Stimulated activated effector memory CD8-positive, alpha-beta T cell treated with anti-CD3 and anti-CD28 coated beads, Interleukin-12 subunit alpha, Interleukin-12 subunit beta, amount 100 ng/mL, for 72 hours (primary cell): Measurements from ENCODE around the gene FGD3.
"Not testable (repeated sequence)": the region's sequence is repeated elsewhere in the genome, so short reads cannot be mapped to it uniquely, and the experiment has no call there.

Experiments
- ATAC-seq: fragments of 150-1000 bp; cut with Tn5 transposase; 2 replicates; pipeline ENCODE4 v1.10.0; 2021
- DNase-seq, 2 donors: peaks; one replicate each; pipeline ENCODE4 v3.0.0; 2021 to 2022; ENCODE audit warnings: low spot score in 2 of 2
- H3K27ac Mint-ChIP-seq: one replicate; pipeline ENCODE4 v1.8.0; 2022; ENCODE audit warnings: mild to moderate bottlenecking, mixed read lengths
- H3K36me3 Mint-ChIP-seq: one replicate; pipeline ENCODE4 v1.8.0; 2022; ENCODE audit warnings: mild to moderate bottlenecking, mixed read lengths
- H3K4me1 Mint-ChIP-seq: one replicate; pipeline ENCODE4 v1.8.0; 2022; ENCODE audit warnings: mixed read lengths
- H3K4me3 Mint-ChIP-seq: one replicate; pipeline ENCODE4 v1.8.0; 2022; ENCODE audit warnings: mild to moderate bottlenecking, mixed read lengths
- H3K9me3 Mint-ChIP-seq: one replicate; pipeline ENCODE4 v1.8.0; 2022; ENCODE audit warnings: mixed read lengths

The FGD3 gene

DNA sequence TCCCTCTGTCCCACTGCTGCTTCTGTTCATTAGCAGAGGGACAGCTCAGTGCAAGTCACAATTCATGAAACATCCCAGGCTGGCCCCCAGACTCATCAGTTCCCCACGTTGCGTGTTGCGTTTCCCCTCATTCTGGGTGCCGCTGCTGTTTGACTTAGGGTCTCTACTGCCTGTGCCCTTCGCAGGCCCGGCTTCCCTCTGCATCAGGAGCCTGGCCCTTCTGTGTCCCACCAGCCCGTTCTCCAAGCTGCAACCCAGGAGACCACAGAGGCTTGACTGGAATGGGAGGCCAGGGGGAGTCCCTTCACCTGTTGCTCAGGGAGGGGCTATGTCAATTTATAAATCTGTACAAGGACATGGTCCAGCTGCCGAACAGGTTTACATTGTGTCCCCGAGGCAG is 57.2 kb downstream of the FGD3 start:
- no peak overlapping the region for H3K4me3 Mint-ChIP-seq
- no peak overlapping the region for H3K27ac Mint-ChIP-seq
- ATAC-seq = no peak
- H3K4me1 Mint-ChIP-seq = peaks cover 43% of the 10 kb centered on the region
- peaks cover 4% of the 10 kb centered on the region for H3K9me3 Mint-ChIP-seq
- DNase-seq = no peak
- H3K36me3 Mint-ChIP-seq = peaks cover 92% of the 10 kb centered on the region

DNA sequence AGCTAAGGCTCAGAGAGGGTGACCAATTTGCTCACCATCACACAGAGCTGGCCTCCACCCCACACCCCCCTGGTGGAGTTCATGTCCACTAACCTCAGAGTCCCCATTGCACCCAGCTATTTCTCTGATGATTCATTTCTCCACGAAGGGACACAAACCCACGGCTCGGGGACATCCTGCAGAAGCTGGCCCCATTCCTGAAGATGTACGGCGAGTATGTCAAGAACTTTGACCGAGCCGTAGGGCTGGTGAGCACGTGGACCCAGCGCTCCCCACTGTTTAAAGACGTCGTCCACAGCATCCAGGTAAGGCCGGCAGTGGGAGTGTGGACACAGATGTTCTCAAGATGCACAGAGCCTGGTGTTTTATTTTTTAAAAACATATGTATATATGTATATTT is 58.6 kb downstream of the FGD3 start:
- ATAC-seq = no peak

DNA sequence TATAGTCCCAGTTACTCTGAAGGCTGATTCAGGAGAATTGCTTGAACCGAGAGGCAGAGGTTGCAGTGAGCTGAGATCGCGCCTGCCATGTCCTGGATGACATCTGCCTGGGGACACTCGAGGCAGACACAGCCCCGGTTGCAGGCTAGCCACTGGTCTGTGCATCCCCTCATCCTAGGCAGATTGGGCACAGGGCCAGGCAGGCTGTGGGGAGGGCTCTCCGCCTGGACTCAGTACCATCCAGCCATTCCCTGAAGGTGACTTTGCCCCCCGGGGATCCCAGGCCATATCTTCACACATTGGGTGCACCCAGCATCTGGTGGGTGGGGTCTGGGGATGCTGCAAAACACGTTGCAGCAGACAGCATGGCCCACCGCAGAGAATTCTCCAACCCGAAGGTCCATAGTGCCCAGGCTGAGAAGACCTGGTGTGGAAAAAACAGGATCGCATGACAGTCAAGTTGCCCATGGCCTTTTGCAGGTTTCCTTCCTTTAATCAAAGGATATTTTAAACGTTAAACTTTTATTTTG is 60.3 kb downstream of the FGD3 start:
- peaks cover 100% of the 10 kb centered on the region for H3K36me3 Mint-ChIP-seq
- ATAC-seq (no peak), DNase-seq (no peak)
- H3K9me3 Mint-ChIP-seq = no peaks in the 10 kb centered on the region
- peaks cover 24% of the 10 kb centered on the region for H3K4me1 Mint-ChIP-seq
- H3K27ac Mint-ChIP-seq = no peak overlapping the region
- no peak overlapping the region for H3K4me3 Mint-ChIP-seq

More for the DNA sequence above, 58.6 kb downstream of the FGD3 start:
- Mint-ChIP-seq H3K36me3 (peaks cover 92% of the 10 kb centered on the region), H3K9me3 (no peaks in the 10 kb centered on the region), H3K4me3 (no peak overlapping the region), H3K27ac (peak overlapping the region; percentile 65), H3K4me1 (peaks cover 39% of the 10 kb centered on the region)
- DNase-seq = no peak

DNA sequence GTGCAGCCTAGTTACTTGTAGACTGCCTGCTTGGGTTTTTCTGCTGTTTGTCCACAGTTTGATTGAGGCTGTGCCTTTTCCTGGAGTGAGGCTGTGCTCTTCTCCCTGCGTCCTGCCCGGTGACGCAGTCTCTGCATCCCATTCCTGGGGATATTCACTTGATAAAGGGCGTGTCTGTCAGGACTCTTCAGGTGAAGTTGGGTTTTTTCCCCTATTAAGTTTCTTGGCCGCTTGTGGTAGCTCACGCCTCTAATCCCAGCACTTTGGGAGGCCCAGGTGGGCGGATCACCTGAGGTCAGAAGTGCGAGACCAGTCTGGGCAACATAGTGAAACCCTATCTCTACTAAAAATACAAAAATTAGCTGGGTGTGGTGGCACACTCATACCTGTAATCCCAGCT is 61.1 kb downstream of the FGD3 start:
- H3K27ac Mint-ChIP-seq = no peak overlapping the region
- H3K9me3 Mint-ChIP-seq = no peaks in the 10 kb centered on the region
- ATAC-seq (no peak), DNase-seq (no peak)
- H3K4me1 Mint-ChIP-seq = peaks cover 17% of the 10 kb centered on the region
- H3K4me3 Mint-ChIP-seq = no peak overlapping the region
- H3K36me3 Mint-ChIP-seq = peaks cover 100% of the 10 kb centered on the region

DNA sequence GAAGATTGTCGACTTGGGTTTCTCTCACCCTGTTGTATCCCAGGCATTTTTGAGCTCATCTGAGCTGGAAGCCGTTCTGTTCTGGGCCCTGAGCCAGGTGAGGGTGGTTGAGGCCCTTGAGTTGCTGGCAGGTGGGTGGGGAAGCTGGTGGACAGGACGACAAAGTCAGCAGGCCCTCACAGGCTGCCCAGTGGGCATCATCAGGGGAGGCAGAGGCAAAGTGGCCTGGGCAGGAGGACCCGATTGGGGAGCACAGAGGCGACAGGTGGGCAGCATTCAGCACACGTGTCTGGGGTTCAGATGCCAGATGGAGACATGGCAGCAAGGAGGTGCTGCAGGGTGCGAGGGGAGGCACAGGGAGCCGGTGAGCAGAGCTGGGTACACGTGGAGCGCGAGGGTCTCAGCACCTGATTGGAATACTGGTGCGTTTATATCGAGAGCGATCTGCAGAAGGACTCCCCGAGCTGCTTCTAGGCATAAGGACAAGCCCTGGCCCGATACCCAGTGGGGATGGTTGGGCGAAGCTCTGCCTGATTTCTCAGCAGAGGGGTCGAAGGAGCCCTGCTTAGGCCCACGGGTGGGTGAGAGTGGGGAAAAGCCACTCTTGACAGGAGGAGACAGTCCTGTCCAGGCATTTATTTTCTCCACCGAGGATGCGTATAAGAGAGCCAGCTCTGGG is 62.2 kb downstream of the FGD3 start:
- peak overlapping the region; percentile 78 for H3K27ac Mint-ChIP-seq
- peaks cover 100% of the 10 kb centered on the region for H3K36me3 Mint-ChIP-seq
- ATAC-seq (no peak), DNase-seq (no peak)
- no peak overlapping the region for H3K4me3 Mint-ChIP-seq
- H3K9me3 Mint-ChIP-seq = no peaks in the 10 kb centered on the region
- H3K4me1 Mint-ChIP-seq = peaks cover 7% of the 10 kb centered on the region

DNA sequence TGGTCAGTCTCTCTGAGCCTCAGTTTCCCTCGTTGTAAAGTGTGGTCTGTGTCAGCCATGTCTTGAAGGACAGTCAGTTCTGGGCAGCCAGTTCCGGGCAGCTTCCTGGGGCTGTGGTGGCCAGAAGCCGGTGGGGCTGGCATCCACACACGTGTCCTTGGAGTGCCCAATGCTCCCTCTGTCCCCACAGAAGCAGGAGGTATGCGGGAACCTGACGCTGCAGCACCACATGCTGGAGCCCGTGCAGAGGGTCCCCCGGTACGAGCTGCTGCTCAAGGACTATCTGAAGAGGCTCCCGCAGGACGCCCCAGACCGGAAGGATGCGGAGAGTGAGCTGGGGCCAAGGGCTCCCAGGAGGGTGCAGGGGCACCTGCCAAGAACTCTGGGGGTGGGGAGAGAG is 62.7 kb downstream of the FGD3 start:
- peaks cover 5% of the 10 kb centered on the region for H3K4me1 Mint-ChIP-seq
- no peaks in the 10 kb centered on the region for H3K9me3 Mint-ChIP-seq
- DNase-seq (no peak), ATAC-seq (no peak)
- no peak overlapping the region for H3K4me3 Mint-ChIP-seq
- peak overlapping the region; percentile 89 for H3K27ac Mint-ChIP-seq
- peaks cover 100% of the 10 kb centered on the region for H3K36me3 Mint-ChIP-seq

DNA sequence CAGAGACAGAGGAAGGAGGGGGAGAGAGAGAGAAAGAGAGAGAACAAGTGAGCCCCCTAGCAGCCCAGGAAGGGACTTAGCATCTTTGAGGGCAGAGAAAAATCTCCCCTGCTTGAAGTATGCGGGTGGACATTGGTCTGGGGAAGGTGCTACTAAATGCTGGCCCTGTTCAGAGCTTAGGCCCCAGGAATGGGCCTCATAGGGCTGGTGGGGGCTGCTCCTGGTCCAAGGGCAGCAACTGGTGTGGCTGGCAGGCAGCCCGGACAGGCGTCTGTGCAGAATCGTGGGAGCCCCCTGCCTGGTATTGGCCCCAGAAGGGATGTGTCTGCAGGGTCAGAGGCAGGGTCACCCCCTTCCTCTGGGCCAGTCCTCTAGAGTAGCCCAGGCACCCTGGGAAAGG is 63.4 kb downstream of the FGD3 start:
- peaks cover 100% of the 10 kb centered on the region for H3K36me3 Mint-ChIP-seq
- no peak for ATAC-seq

DNA sequence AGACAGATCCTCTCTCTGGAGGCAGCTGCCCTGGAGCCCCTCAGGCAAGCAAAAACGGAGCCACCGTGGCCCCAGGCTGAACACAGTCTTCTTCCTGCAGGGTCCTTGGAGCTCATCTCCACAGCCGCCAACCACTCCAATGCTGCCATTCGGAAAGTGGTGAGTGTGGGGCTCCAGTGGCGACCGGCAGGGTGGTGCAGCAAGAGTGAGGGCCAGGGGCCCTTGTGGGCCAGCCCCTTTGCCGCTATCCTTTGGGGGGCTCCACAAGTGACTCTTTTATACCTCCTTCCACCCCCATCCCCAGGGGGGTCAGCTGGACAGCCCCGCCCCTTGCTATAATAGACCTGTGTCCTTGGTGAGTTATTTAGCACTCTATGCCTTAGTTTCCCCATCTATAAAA is 63.8 kb downstream of the FGD3 start:
- Mint-ChIP-seq H3K9me3 (no peaks in the 10 kb centered on the region), H3K4me3 (no peak overlapping the region), H3K36me3 (peaks cover 100% of the 10 kb centered on the region), H3K27ac (peak overlapping the region; percentile 54), H3K4me1 (peaks cover 5% of the 10 kb centered on the region)
- ATAC-seq (no peak), DNase-seq (no peak)

More for the DNA sequence above, 63.4 kb downstream of the FGD3 start:
- Mint-ChIP-seq H3K9me3 (no peaks in the 10 kb centered on the region), H3K27ac (peak overlapping the region; percentile 89), H3K4me3 (no peak overlapping the region), H3K4me1 (peaks cover 5% of the 10 kb centered on the region)
- DNase-seq = no peak

DNA sequence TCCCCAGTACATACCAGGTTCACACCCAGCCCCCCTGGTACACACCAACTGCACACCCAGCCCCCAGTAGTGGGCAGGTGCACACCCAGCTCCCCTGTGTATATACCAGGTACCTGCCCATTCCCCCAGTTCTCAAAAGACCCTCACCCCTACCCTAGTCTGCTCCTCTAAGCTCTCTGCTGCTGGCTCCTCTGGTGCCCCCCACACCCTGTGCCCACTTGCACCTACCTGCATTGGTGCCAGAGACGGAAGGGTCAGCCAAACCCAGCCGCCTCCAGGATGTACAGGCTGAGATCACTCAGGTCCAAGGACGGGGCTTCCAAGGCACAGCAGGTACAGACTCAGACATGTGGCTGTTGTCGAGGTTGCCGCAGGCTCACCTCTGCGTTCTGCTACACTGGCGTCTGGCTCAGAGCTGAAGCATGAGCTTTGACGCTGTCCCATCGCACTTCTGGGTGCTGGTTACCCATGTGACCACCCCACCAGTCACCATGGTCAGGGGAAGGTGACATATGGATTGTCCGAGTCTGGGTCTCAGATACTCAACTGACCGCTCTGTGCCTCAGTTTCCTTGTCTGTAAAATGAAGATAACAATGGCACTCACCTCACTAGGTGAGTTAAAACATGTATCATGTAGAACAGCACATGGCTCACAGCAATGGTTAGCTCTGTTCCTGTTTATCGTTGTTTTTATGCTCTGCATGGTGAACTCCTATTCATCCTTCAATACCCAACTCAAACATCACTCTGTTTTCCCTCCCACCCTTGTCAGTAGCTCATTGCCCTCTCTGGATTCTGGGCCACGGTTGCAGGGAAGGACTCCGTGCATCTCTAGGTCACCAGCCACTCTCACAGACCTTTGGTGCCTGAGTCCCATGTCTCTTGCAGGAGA is 65.9 kb downstream of the FGD3 start:
- Mint-ChIP-seq H3K4me1 (peaks cover 5% of the 10 kb centered on the region), H3K27ac (peak overlapping the region; percentile 84), H3K9me3 (no peaks in the 10 kb centered on the region), H3K4me3 (no peak overlapping the region), H3K36me3 (peaks cover 100% of the 10 kb centered on the region)
- DNase-seq = no peak
- ATAC-seq = no peak

DNA sequence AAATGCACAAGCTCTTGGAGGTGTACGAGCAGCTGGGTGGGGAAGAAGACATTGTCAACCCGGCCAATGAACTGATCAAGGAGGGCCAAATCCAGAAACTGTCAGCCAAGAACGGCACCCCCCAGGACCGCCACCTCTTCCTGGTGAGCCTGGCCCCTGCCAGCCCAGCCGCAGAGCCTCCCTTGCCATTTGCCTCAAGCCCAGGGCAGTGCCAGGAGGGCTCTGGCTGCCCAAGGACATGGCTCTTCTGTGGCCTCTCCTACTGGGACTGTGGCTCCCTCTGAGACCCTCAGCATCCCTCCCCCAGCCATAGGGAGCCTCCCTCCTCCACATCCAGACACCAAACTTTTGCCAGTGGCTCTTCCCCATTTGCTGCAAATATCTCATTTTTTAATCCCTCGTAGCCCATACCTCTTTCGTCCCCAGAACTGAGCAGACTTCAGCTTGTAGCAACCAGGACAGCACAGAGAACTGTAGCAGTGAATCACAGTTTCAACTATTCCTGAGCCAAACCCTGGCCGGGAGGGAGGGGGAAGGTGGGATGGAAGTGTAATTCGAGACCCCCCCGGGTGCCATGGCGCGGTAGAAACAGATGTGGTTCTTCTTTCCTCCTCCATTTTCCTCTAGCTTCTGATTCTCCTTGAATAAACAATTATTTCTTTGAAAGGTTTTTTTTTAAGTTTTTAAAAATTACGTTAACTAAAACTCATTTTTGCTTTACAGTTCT is 66.7 kb downstream of the FGD3 start:
- H3K27ac Mint-ChIP-seq = peak overlapping the region; percentile 84
- H3K4me3 Mint-ChIP-seq = no peak overlapping the region
- no peak for ATAC-seq

DNA sequence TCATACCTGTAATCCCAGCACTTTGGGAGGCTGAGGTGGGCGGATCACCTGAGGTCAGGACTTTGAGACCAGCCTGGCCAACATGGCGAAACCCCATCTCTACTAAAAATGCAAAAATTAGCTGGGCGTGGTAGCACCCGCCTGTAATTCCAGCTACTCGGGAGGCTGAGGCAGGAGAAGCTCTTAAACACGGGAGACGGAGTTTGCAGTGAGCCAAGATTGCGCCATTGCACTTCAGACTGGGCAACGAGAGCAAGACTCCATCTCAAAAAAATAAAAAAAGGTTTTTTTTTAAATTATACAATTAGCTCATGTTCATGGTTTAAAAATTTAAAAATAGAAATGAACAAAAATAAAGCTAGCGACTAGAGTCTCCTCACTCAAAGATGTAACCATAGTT is 67.9 kb downstream of the FGD3 start:
- not testable (repeated sequence) for H3K4me1 Mint-ChIP-seq, H3K9me3 Mint-ChIP-seq, ATAC-seq, H3K4me3 Mint-ChIP-seq, H3K27ac Mint-ChIP-seq, DNase-seq
- peaks cover 98% of the 10 kb centered on the region for H3K36me3 Mint-ChIP-seq

More for the DNA sequence above, 66.7 kb downstream of the FGD3 start:
- no peak for DNase-seq
- H3K4me1 Mint-ChIP-seq = peaks cover 5% of the 10 kb centered on the region
- no peaks in the 10 kb centered on the region for H3K9me3 Mint-ChIP-seq
- H3K36me3 Mint-ChIP-seq = peaks cover 100% of the 10 kb centered on the region

DNA sequence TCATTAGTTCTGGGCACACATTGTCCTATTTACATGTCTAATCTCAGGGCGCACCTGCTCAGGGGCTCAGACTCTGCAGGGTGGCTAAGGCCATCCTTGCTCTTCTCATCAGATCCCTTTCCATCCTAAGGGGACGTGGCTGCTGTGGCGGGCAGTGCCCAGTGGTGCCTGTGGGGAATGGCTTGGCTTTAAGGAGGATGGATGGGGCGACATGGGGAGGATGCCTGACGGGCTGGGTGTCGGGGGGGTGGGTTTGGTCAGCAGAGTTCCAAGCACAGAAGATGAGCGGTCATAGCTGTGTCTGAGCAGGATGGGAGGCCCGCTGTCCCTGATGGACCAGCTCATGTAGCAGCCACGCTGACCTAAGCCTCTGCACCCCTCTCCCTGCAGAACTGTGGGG is 70.3 kb downstream of the FGD3 start:
- peak overlapping the region; percentile 83 for H3K27ac Mint-ChIP-seq
- H3K36me3 Mint-ChIP-seq = peaks cover 96% of the 10 kb centered on the region

DNA sequence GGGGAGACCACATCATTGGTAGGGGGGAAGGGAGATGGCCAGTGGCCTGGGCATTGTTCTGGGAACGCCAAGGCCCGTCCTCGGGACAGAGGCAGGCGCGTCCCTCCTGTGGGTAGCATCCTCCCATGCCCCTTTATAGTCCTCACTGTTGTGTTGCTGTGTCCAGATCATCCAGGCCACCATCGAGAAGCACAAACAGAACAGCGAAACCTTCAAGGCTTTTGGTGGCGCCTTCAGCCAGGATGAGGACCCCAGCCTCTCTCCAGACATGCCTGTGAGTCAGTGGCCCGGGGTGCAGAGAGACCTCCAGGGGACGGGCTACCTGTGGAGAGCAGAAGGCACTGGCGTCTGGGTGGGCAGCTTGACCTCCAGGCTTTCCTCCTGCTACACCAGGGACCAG is 72.8 kb downstream of the FGD3 start:
- H3K4me1 Mint-ChIP-seq = peaks cover 16% of the 10 kb centered on the region
- ATAC-seq = no peak
- H3K36me3 Mint-ChIP-seq = peaks cover 96% of the 10 kb centered on the region
- no peak for DNase-seq
- no peaks in the 10 kb centered on the region for H3K9me3 Mint-ChIP-seq
- H3K27ac Mint-ChIP-seq = peak overlapping the region; percentile 83
- no peak overlapping the region for H3K4me3 Mint-ChIP-seq

More for the DNA sequence above, 70.3 kb downstream of the FGD3 start:
- no peak for ATAC-seq
- Mint-ChIP-seq H3K9me3 (no peaks in the 10 kb centered on the region), H3K4me1 (peaks cover 6% of the 10 kb centered on the region), H3K4me3 (no peak overlapping the region)
- no peak for DNase-seq

DNA sequence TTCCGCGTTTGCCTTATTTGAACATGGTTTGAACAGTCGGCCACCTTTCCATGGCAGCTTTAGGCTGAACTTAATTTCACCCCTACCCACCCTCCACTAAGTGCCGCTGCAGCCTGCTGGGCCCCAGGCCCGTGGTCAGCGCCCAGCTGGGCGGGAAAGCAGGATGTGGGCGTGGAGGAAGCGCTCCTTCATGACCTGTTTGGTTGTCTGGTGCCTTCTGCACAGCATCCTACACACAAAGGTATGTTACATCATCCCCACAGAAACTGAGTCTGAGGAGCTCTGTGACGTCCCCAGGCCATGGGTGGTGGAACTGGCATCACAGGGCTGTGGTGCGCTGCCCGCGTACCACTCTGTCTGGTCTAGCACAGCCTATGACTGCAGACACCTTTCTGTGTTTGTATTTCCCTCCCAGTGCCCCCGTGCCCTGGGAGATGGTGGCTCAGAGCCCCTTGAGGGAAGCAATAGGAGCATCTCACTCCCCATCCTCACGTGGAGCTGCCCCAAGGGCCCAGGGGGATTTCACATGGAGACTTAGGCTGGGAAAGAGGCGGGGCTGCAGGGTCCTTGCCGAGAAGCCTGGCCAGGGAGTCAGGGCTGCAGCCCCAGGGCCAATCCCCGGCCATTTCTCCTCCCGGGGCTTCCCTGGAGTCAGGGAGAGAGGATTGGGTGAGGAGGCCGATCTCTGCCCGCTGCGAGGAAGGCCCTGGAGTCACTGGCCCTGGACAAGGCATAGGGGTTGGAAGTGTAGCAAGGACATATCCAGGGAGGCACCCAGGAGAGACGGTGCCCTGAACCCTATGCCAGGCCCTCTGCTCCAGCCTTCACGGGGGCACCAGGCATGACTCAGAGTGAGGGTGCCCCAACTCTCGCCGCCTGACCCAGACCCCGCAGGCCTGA is 73.7 kb downstream of the FGD3 start:
- H3K4me3 Mint-ChIP-seq = no peak overlapping the region
- ATAC-seq (peak; percentile 74), DNase-seq (no peak)
- peak overlapping the region; percentile 84 for H3K27ac Mint-ChIP-seq
- peaks cover 21% of the 10 kb centered on the region for H3K4me1 Mint-ChIP-seq
- peaks cover 91% of the 10 kb centered on the region for H3K36me3 Mint-ChIP-seq
- H3K9me3 Mint-ChIP-seq = no peaks in the 10 kb centered on the region
